ENCODE measurements around the gene NEK9.

The NEK9 gene

DNA sequence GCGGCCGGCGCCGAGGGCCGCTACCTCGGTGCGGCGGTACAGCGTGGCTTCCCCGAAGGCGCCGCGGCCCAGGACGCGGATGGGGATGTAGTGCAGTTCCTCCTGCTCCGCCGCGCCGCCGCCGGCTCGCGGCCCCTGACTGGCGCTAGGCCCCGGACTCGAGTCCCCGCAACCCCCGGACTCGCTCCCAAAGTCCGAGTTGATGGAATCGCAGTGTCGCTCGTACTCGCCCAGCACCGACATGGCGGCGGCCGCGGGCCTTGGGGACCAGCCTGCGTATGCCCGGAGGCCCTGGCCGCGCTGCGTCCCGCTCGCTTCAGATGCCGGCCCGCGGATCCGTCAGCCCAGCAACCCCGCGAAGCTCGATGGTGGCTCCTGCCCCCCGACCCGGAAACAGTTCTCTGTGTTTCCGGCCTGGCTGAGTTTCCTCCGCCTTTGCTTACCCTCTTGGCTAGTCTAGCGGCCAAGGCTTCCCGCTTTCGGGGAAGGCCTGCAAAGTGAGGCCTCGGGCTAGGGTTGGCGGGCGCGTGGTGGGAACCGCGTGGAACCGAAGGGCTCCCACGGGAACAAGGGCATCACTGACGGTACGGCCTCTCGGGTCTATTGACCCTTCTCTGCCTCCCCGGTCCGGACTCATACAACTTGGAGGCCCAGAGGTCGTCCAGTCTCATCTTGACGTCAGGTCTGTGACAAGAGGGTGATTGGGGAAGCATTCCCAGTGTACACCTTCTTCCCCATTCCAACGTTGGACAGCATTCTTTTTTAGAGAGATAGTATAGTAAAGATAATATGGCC lies at the start of gene NEK9:
Gene NEK9 (minus strand): TSS at position 370 of the 795 bp plus-strand sequence. CDS start 127 bp downstream, at position 243.
- no peaks in the 10 kb centered on the region for H3K9me3 ChIP-seq (ENCODE audit: control insufficient read depth, insufficient read depth, low read length)
- H3K9ac ChIP-seq (ENCODE audit: low read depth, low read length), result peak within 1 kb of the TSS; percentile 92
- H3K4me1 ChIP-seq (ENCODE audit: insufficient read depth, low read length), result no peaks in the 10 kb centered on the region
- no peaks in the 10 kb centered on the region for H3K36me3 ChIP-seq (ENCODE audit: insufficient read depth, low read length)

DNA sequence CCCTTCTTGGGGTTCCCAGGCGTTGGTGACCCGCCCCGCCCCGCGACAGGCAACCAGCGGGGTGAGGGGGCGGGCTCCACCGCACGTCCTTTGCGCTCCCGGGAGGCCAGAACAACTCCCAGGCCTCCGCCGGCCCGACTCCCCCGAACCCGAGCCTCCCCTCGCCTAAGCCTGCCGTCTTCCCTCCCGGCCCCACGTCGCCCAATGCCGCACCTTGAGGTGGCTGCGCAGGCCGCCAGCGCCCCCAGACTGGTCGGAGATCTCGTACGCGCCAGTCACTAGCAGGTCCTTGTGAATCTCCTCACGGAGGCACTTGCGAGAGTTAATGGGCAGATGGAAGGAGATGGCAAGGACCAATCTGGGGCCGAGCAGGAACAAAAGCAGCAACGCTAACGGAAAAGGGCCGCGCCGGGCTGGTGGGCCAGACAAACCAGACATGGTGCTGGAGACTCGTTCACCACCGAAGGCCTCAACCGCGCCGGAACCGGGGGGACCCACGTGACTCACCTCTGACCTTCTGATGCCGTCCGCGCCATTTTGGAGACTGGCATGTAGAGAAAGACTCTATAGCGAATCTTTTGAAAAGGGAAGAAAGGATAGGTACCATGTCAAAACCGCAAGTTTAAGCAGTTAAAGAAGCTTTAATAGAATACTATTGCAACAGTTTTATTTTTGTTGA lies 49.4 kb upstream of the NEK9 start, which contains the start of gene TMED10:
Gene TMED10 (minus strand): TSS at position 471 of the 679 bp plus-strand sequence. CDS start 33 bp downstream, at position 438.
- Histone ChIP-seq H3K9me3 (ENCODE audit: control insufficient read depth, insufficient read depth, low read length) (no peaks in the 10 kb centered on the region), H3K36me3 (ENCODE audit: insufficient read depth, low read length) (no peaks in the 10 kb centered on the region), H3K4me1 (ENCODE audit: insufficient read depth, low read length) (peaks cover 3% of the 10 kb centered on the region; the same call in 1 of the 2 replicates), H3K9ac (ENCODE audit: low read depth, low read length) (peak within 1 kb of the TSS; percentile 82)

DNA sequence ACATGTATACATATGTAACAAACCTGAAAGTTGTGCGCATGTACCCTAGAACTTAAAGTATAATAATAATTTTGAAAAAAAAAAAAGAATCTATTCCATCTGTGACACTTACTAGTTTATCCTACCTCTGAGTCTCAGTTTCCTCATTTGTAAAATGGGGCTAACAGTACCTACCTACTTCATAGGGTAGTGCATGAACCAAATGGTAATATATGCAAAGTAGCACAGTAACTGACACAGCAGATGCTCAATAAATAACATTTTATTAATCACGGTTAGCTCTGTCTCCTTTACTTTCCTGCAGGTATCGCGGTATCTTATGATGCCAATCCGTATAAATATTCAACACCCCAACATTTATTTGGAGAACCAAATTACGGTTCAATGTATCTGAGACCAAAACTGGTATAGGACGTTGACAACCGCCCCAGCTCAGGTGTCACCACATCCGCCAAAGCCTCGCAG lies 48.9 kb upstream of the NEK9 start:
- peaks cover 3% of the 10 kb centered on the region; the same call in 1 of the 2 replicates for H3K4me1 ChIP-seq (ENCODE audit: insufficient read depth, low read length)
- H3K9me3 ChIP-seq (ENCODE audit: control insufficient read depth, insufficient read depth, low read length), result no peaks in the 10 kb centered on the region
- no peaks in the 10 kb centered on the region for H3K36me3 ChIP-seq (ENCODE audit: insufficient read depth, low read length)
- peak overlapping the region; percentile 82 for H3K9ac ChIP-seq (ENCODE audit: low read depth, low read length)

DNA sequence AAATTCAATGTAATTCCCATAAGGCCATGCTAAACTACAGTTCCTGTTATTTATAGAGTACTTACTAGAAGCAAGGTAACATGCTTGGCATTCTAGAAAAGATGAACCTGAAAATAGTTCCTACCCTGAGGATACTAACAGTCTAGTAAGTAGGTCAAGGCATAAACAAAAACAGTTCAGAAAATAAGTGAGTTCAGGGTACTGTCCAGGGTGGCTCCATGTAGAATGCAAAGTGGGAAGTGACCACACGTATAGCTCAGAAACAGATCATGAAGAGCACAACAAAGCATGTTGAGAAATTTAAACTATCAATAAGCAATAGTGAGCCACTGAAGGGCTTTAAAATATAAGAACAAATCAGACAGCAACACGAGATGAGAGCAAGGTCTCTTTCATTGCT lies 47.2 kb upstream of the NEK9 start:
- Histone ChIP-seq H3K9me3 (ENCODE audit: control insufficient read depth, insufficient read depth, low read length) (no peaks in the 10 kb centered on the region), H3K36me3 (ENCODE audit: insufficient read depth, low read length) (no peaks in the 10 kb centered on the region), H3K9ac (ENCODE audit: low read depth, low read length) (no peak overlapping the region), H3K4me1 (ENCODE audit: insufficient read depth, low read length) (peaks cover 3% of the 10 kb centered on the region; the same call in 1 of the 2 replicates)

DNA sequence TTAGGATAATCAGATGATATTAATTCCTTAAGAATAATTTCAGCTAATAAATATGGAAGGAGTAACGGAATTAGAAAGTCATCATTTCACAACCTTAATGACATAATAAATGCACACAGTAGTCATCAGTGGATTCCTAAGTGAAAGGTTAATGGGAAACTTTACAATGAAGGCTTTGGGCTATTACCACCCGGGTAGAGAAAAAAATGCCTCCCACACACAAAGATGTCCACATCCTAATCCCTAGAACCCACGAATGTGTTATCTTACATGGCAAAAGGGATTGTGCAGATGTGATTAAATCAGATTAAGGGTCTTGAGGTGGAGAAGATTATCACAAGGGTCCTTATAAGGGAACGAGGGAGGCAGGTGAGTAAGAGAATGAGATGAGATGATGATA lies 43.9 kb upstream of the NEK9 start:
- Histone ChIP-seq H3K9ac (ENCODE audit: low read depth, low read length) (no peak overlapping the region), H3K4me1 (ENCODE audit: insufficient read depth, low read length) (peaks cover 13% of the 10 kb centered on the region), H3K9me3 (ENCODE audit: control insufficient read depth, insufficient read depth, low read length) (no peaks in the 10 kb centered on the region), H3K36me3 (ENCODE audit: insufficient read depth, low read length) (no peaks in the 10 kb centered on the region)

DNA sequence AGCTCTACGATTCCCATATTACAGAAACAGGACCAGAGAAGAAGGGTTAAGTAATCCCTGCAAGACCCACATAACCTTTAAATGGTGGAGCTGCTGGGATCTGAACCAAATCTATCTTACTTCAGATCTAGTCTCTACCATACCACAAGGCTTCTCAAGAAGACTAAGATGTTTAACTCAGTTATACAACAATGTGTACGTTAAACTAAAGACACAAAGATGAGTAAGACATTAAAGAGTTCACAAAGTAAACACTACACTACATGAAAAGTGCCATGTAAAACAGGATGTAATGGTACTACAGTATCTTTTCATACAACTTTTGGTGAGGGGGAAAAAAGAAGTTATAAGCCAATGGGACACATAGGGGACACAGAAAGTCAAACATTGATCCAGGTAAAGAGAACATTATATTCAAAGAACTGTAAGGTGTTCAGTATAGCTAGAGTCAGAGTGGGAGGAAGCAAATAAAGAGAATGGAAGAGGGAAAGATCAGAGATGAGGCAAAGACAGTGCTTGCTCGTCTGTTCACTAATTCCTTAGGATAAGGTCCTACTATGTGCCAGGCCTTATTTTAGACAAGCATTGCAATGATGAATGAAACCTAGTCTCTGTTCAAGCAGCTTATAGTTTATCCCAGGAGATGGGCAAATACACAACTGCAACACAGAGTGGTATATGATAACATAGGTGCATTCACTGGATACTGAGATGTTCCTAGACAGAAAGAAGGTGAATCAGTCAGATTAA lies 41.9 kb upstream of the NEK9 start:
- no peak overlapping the region for H3K9ac ChIP-seq (ENCODE audit: low read depth, low read length)

DNA sequence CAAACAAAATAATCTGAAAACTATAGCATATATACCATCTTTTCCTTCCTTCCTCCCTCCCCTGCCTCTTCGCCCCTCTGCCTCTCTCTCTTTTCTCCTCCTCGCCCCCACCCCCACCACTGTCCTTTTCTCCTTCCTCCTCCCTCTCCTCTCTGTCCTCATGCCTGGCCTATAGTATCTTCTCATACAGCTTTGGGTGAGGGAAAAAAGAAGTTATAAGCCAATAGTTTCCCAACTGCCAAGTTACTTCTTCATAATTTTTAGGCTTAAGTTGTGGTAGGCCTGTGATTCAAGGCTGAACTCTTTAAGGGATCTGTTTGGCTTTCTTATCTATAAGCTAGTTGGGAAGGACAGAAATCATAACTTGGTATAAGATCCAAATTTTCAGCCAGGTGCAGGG lies 40.5 kb upstream of the NEK9 start:
- H3K9ac ChIP-seq (ENCODE audit: low read depth, low read length), result no peak overlapping the region
- H3K9me3 ChIP-seq (ENCODE audit: control insufficient read depth, insufficient read depth, low read length), result no peaks in the 10 kb centered on the region
- H3K4me1 ChIP-seq (ENCODE audit: insufficient read depth, low read length), result peaks cover 10% of the 10 kb centered on the region; the same call in 1 of the 2 replicates
- no peaks in the 10 kb centered on the region for H3K36me3 ChIP-seq (ENCODE audit: insufficient read depth, low read length)

More for the DNA sequence above, 41.9 kb upstream of the NEK9 start:
- H3K9me3 ChIP-seq (ENCODE audit: control insufficient read depth, insufficient read depth, low read length), result no peaks in the 10 kb centered on the region
- H3K4me1 ChIP-seq (ENCODE audit: insufficient read depth, low read length), result peaks cover 10% of the 10 kb centered on the region; the same call in 1 of the 2 replicates
- no peaks in the 10 kb centered on the region for H3K36me3 ChIP-seq (ENCODE audit: insufficient read depth, low read length)

DNA sequence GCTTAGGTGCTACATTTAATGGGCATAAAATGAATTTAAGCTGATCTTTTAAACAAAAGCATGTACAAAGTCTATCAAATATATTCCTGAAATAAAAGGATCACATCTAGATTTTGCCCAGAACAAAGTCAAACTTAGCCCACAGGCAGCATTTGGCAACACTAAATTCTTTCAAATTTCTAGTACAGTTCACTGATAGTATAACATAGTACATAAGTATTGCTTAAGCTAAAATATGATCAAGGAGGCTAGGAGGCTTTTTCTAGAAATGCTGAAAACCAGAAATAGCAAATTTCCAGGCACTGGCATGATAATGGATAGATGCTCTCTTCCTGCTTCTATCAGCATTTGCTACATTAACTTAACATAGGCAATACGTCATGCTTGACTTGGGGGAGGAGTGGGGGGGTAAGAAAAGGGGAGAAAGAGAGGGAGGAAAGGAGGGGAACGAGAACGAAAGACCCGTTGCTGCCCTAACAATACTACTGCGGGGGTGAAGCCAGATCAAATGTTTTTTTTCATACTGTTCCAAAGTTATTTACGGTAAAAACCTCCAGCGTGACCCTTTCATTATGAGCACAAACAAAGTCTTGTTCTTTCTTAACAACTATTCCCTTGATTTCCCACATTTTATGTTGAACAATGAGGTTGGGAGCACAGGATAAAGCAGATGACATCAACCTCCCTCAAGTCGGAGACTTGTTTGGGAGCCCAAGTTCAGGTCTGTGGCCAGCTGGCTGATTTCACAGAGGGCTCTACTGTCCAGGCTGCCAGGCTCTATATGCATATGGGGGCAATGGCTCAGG lies 38.9 kb upstream of the NEK9 start:
- no peak overlapping the region for H3K9ac ChIP-seq (ENCODE audit: low read depth, low read length)
- no peaks in the 10 kb centered on the region for H3K9me3 ChIP-seq (ENCODE audit: control insufficient read depth, insufficient read depth, low read length)
- no peaks in the 10 kb centered on the region for H3K36me3 ChIP-seq (ENCODE audit: insufficient read depth, low read length)
- peaks cover 10% of the 10 kb centered on the region for H3K4me1 ChIP-seq (ENCODE audit: insufficient read depth, low read length)

DNA sequence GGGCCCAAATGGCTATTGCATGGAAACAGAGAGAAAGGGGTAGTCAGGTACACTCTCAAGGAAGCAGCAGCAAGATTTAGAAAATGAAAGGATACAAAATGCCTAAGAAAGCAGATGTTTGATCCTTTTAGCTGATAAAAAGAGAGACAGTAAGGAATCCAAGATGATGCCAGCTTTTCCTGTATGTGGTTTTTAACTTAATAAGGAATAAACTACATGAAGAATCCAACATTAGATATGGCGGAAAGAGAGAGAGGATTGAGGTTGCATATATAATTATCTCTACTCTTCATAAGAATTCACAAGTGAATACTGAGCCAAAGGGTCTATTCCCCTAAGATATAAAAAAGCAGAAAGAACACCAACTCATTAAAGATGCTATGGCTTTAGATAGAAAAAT lies 38.0 kb upstream of the NEK9 start:
- Histone ChIP-seq H3K4me1 (ENCODE audit: insufficient read depth, low read length) (peaks cover 14% of the 10 kb centered on the region), H3K9ac (ENCODE audit: low read depth, low read length) (no peak overlapping the region), H3K36me3 (ENCODE audit: insufficient read depth, low read length) (no peaks in the 10 kb centered on the region), H3K9me3 (ENCODE audit: control insufficient read depth, insufficient read depth, low read length) (no peaks in the 10 kb centered on the region)

DNA sequence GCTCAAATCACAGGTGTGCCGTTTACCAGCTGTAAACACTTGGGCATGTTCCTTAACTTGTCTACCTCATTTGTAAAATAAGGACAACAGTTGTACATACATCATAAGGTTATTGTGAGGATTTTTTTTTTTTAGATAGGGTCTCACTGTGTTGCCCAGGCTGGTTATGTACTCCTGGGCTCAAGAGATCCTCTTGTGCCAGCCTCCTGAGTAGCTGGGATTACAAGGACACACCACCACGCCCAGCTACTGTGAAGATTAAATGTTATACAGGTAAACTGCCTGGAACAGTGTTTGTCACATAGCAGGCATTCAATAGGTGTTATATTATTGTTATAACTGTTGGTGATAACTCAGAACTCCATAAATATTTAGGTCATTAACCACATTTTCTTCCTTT lies 36.8 kb upstream of the NEK9 start:
- no peaks in the 10 kb centered on the region for H3K36me3 ChIP-seq (ENCODE audit: insufficient read depth, low read length)
- H3K9ac ChIP-seq (ENCODE audit: low read depth, low read length), result no peak overlapping the region
- H3K4me1 ChIP-seq (ENCODE audit: insufficient read depth, low read length), result peaks cover 17% of the 10 kb centered on the region
- H3K9me3 ChIP-seq (ENCODE audit: control insufficient read depth, insufficient read depth, low read length), result no peaks in the 10 kb centered on the region

DNA sequence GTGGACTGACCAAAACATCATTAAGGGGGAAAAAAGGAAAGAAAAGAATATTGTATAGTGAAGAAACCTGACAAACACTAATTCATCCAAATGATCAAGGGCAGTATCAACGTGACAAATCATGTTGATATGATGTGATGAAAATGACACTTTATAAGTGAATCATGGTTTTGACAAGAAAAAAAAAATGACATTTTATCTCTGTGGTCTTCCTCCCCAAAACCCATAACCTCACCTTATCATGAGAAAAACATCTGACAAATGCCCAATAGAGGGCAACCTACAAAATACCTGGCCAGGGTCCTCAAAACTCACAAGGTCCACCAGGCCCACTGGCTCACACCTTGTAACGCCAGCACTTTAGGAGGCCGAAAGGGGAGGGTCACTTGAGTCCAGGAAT lies 35.8 kb upstream of the NEK9 start:
- H3K4me1 ChIP-seq (ENCODE audit: insufficient read depth, low read length), result peaks cover 17% of the 10 kb centered on the region
- no peaks in the 10 kb centered on the region for H3K36me3 ChIP-seq (ENCODE audit: insufficient read depth, low read length)
- no peaks in the 10 kb centered on the region for H3K9me3 ChIP-seq (ENCODE audit: control insufficient read depth, insufficient read depth, low read length)
- H3K9ac ChIP-seq (ENCODE audit: low read depth, low read length), result no peak overlapping the region

DNA sequence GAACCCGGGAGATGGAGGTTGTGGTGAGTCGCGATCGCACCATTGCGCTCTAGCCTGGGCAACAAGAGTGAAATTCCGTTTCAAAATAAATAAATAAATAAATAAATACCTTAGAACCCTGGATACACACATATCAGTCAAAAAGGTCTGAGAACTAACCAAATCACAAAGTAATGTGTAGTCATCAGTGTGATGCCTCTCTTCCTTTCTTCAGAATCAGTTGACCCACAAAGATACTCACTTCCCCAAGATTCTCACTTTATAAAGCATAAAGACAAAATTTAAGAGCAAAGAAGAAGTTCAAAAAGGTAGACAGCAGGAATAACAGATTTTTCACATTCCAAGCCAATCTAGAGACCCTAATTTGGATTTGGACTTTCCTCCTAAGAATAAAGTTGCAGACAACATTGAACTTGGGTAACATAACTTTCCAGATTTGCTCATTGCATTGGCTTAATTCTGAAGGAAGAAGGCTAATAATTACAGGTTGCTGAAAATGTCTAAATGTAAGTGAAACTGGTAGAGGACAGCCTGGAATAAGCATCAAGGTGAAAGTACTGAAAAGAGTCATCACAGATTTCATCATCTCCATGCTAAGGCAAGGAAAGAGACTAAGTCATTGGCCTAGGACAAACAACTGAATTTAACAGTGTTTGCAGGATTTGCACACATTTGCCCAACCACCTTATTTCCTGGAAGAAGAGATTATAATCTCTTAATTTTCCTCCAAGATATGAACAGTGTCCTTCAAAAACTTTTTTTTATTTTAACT lies 32.2 kb upstream of the NEK9 start:
- H3K36me3 ChIP-seq (ENCODE audit: insufficient read depth, low read length), result no peaks in the 10 kb centered on the region
- peaks cover 8% of the 10 kb centered on the region for H3K4me1 ChIP-seq (ENCODE audit: insufficient read depth, low read length)
- H3K9ac ChIP-seq (ENCODE audit: low read depth, low read length), result no peak overlapping the region
- no peaks in the 10 kb centered on the region for H3K9me3 ChIP-seq (ENCODE audit: control insufficient read depth, insufficient read depth, low read length)

DNA sequence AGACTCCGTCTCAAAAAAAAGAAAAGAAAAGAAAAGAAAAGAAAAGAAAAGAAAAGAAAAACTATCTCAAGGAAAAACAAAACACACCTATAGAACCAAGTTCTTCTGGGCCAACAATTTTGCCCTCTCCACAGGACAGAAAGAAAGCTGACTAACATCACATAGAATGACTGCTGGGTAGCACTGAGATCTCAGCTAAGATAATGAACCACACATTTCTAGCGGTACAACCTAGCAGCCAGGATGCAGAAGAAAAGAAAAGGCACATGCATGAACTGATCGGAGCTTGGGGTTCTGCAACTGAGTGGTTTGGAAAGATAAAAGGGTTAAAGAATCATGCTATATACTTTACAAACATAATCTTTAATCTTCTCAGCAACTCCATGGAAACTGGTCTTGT lies 30.1 kb upstream of the NEK9 start:
- Histone ChIP-seq H3K36me3 (ENCODE audit: insufficient read depth, low read length) (no peaks in the 10 kb centered on the region), H3K9ac (ENCODE audit: low read depth, low read length) (no peak overlapping the region), H3K9me3 (ENCODE audit: control insufficient read depth, insufficient read depth, low read length) (no peaks in the 10 kb centered on the region), H3K4me1 (ENCODE audit: insufficient read depth, low read length) (peaks cover 8% of the 10 kb centered on the region)

Measured in ES-I3 (cell line).